ENCODE measurements around the gene TPRA1. TPM values are rescaled to one million over a fixed set of nuclear protein-coding genes. Genes with fewer than 3 reads are reported as not detected.

Gene TPRA1
- total RNA-seq, 1 experiment from 2014 or later, result 35.1 TPM

- Histone ChIP-seq H3K9me3 (ENCODE audit: control insufficient read depth in 1 of 2, insufficient read depth in 1 of 2, low read depth in 1 of 2, low read length in 2 of 2) (no peaks in the 10 kb centered on the region), H3K79me2 (ENCODE audit: insufficient read depth, low read length) (peaks cover 32% of the 10 kb centered on the region), H3K4me2 (ENCODE audit: low read length) (no peak overlapping the region), H3K4me3 (replicated peaks in 1 of 2; ENCODE audit: low read depth in 1 of 2, low read length in 2 of 2) (no peak overlapping the region), H3K9me2 (ENCODE audit: insufficient read depth) (no peaks in the 10 kb centered on the region), H2AFZ (ENCODE audit: low read depth, low read length, poor library complexity, severe bottlenecking) (no peak overlapping the region), H4K20me1 (ENCODE audit: insufficient read depth) (peaks cover 8% of the 10 kb centered on the region; the same call in 1 of the 2 replicates), H3K9ac (ENCODE audit: low read length) (no peak overlapping the region), H3K4me1 (ENCODE audit: control insufficient read depth in 1 of 2, insufficient read depth in 2 of 2, low read length in 2 of 2) (no peaks in the 10 kb centered on the region), H3K27ac (ENCODE audit: low read depth, low read length) (no peak overlapping the region), H3K36me3 (ENCODE audit: control insufficient read depth in 1 of 2, insufficient read depth in 2 of 2, low read length in 2 of 2) (peaks cover 38 to 63% of the 10 kb centered on the region in 2 experiments; a peak in 3 of 4 replicates), H3K27me3 (ENCODE audit: insufficient read depth, low read length) (no peaks in the 10 kb centered on the region)
- TF ChIP-seq ELF1 (IDR thresholded peaks at IDR 0.05; ENCODE audit: borderline replicate concordance, low read depth) (no peak), EZH2 (IDR thresholded peaks at IDR 0.05) (no peak), YY1 (IDR thresholded peaks at IDR 0.05; ENCODE audit: extremely low read depth, insufficient replicate concordance, low read depth, low read length) (no peak), FOSL1 (IDR thresholded peaks at IDR 0.05; ENCODE audit: low read depth) (no peak), REST (IDR thresholded peaks at IDR 0.05; ENCODE audit: low read depth) (no peak), SP1 (IDR thresholded peaks at IDR 0.05; ENCODE audit: low read depth) (no peak), EGR1 (IDR thresholded peaks at IDR 0.05; ENCODE audit: low read depth) (no peak), ZNF274 (IDR thresholded peaks at IDR 0.05; ENCODE audit: low read depth, low read length) (no peak), RAD21 (IDR thresholded peaks at IDR 0.05; ENCODE audit: low read depth) (no peak), ZFX (IDR thresholded peaks at IDR 0.05) (no peak), TCF7L2 (IDR thresholded peaks at IDR 0.05; ENCODE audit: borderline replicate concordance, extremely low read depth, insufficient read depth, insufficient read length) (no peak)
- DNase-seq (ENCODE audit: low read depth, low spot score) (no peak), ATAC-seq (no peak)
- POLR2A ChIA-PET, result no interaction called here
- no TSS peak for BruUV-seq (replicated peaks)
- RAD21 ChIA-PET (ENCODE audit: low non-redundant PET in 1 of 2, low total read pairs in 2 of 2, uncharacterized antibody in 2 of 2, unreplicated experiment in 2 of 2), result no interaction called here
- CTCF ChIA-PET, result no interaction called here
- intact Hi-C loops (cut with micrococcal nuclease), result no loop called here
Observed at GRCh38 chr3:127615631-127616305, 25.2 kb upstream of the TPRA1 start.
